GM12878 (cell line): Measurements from ENCODE around the gene MT3. TPM values are rescaled to one million over a fixed set of nuclear protein-coding genes. Genes with fewer than 3 reads are reported as not detected.

Experiments
- ATAC-seq: fragments of 200-7000 bp; cut with Tn5 transposase; 3 replicates; pipeline ENCODE4 v1.9.1; 2020; ENCODE audit warnings: mild to moderate bottlenecking, moderate library complexity
- BruUV-seq: library from RNA; stranded (reverse); fragments of 400-500 nt; replicated peaks from 2 replicates; lab custom pipeline; 2021; lab: Mats Ljungman, UMichigan
- CTCF ChIA-PET: fragments of 300-600 bp; sonication (Branson Sonifier 250); formaldehyde crosslinking; extraction: SDS; loops from one replicate; lab custom pipeline; 2021; ENCODE audit warnings: inconsistent platforms; lab: Yijun Ruan, JAX
- POLR2A ChIA-PET: fragments of 350-600 bp; formaldehyde crosslinking; extraction: SDS; loops from one replicate; lab custom pipeline; 2021; ENCODE audit warnings: inconsistent platforms; lab: Charles Lee
- RAD21 ChIA-PET: fragments of 300-600 bp; sonication (Branson Sonifier 250); formaldehyde crosslinking; loops from one replicate; lab custom pipeline; 2023; ENCODE audit warnings: antibody characterized with exemption; ENCODE audit not compliant: unreplicated experiment; lab: Charles Lee
- SMC1A ChIA-PET: fragments of 300-600 bp; sonication (Branson Sonifier 250); formaldehyde crosslinking; loops from one replicate; lab custom pipeline; 2023; ENCODE audit not compliant: unreplicated experiment, uncharacterized antibody; lab: Charles Lee
- DNase-seq: peaks from one replicate; pipeline ENCODE4 v3.0.0-alpha.2; 2011; ENCODE audit warnings: low read depth, low spot score
- FAIRE-seq: peaks from 3 replicates; lab custom pipeline; 2011; peaks lifted over from hg19 to GRCh38; lab: Jason Lieb, UNC
- H2AFZ ChIP-seq: 2 replicates; pipeline ENCODE4 v1.6.0; 2011; ENCODE audit warnings: low read depth, low read length, control low read depth; ENCODE audit not compliant: control insufficient read depth
- H3K27ac ChIP-seq: 2 replicates; pipeline ENCODE4 v1.5.1; 2011; ENCODE audit warnings: control low read depth; ENCODE audit not compliant: control insufficient read depth, insufficient read depth
- H3K27me3 ChIP-seq, 2 experiments: replicated peaks in 1 of 2; 2 replicates each; pipeline versions ENCODE4 v1.6.0 to v1.6.1; 2011; ENCODE audit warnings: low read length in 1 of 2; ENCODE audit not compliant: control insufficient read depth in 2 of 2, insufficient read depth in 2 of 2
- H3K36me3 ChIP-seq, 2 experiments: 2 replicates each; pipeline ENCODE4 v1.5.1; 2011; ENCODE audit warnings: low read length in 1 of 2; ENCODE audit not compliant: control insufficient read depth in 2 of 2, insufficient read depth in 2 of 2
- H3K4me1 ChIP-seq: 2 replicates; pipeline ENCODE4 v1.6.1; 2011; ENCODE audit warnings: mild to moderate bottlenecking, low read length, moderate library complexity, mixed read lengths; ENCODE audit not compliant: control insufficient read depth, insufficient read depth
- H3K4me2 ChIP-seq: 2 replicates; pipeline ENCODE4 v1.6.0; 2011; ENCODE audit warnings: control low read depth; ENCODE audit not compliant: control insufficient read depth, insufficient read depth
- H3K4me3 ChIP-seq: fragments of 200-600 bp; sonication (generic); 2 replicates; pipeline ENCODE4 v1.5.1; 2016
- H3K79me2 ChIP-seq: 2 replicates; pipeline ENCODE4 v1.6.0; 2011; ENCODE audit warnings: low read length; ENCODE audit not compliant: control insufficient read depth, insufficient read depth
- H3K9ac ChIP-seq: 2 replicates; pipeline ENCODE4 v1.8.0; 2011; ENCODE audit warnings: low read length, control low read depth, mixed read lengths; ENCODE audit not compliant: control insufficient read depth, insufficient read depth
- H3K9me3 ChIP-seq: replicated peaks from 3 replicates; pipeline ENCODE4 v1.5.1; 2011; ENCODE audit warnings: mild to moderate bottlenecking, low read length; ENCODE audit not compliant: control insufficient read depth, insufficient read depth
- H4K20me1 ChIP-seq: 2 replicates; pipeline ENCODE4 v1.6.0; 2011; ENCODE audit not compliant: control insufficient read depth, insufficient read depth
- ELK1 ChIP-seq: IDR thresholded peaks from 2 replicates; pipeline ENCODE4 v1.6.1; 2012; ENCODE audit warnings: low read depth, low read length, improper control_type of control experiment
- HDGF ChIP-seq: fragments of 450-650 bp; IDR thresholded peaks from 2 replicates; pipeline ENCODE4 v1.6.1; 2016; ENCODE audit warnings: antibody characterized with exemption
- STAT3 ChIP-seq: IDR thresholded peaks from 2 replicates; pipeline ENCODE4 v1.6.1; 2011; ENCODE audit warnings: low read depth, low read length, improper control_type of control experiment
- WGBS: methylation state at CpG from one replicate; pipeline ENCODE4 v1.1.6; 2016; ENCODE audit warnings: low lambda C conversion rate; ENCODE audit not compliant: insufficient replicate concordance, insufficient coverage; ENCODE audit errors: missing lambda C conversion rate; 5-methylcytosine and 5-hydroxymethylcytosine counted together
- in situ Hi-C: fragments of 300-500 bp; cut with MboI; formaldehyde crosslinking; loops from 9 replicates; pipeline ENCODE4 v1.14.3; 2018; ENCODE audit warnings: mixed read lengths
- intact Hi-C: fragments of 100-400 bp; cut with micrococcal nuclease; formaldehyde crosslinking; loops from one replicate; pipeline ENCODE4 v1.14.2; 2022; ENCODE audit not compliant: unreplicated experiment
- polyA plus RNA-seq, 11 experiments: library from polyadenylated mRNA; depleted of rRNA in 4 of 11; unstranded in 6 of 11; stranded (reverse) in 5 of 11; fragments of >200 nt; fragmentation: Nextera tagmentation in 4 of 11; fragmentation: Illumina TruSeq in 1 of 11; extraction: Ambion mirVana in 4 of 11; extraction: Trizol in 1 of 11; gene quantifications; 1 replicate in 1 of 11; 2 replicates in 10 of 11; pipeline versions ENCODE4 v1.2.1 to v1.2.3, GENCODE V29; 2011 to 2016; ENCODE audit warnings: inconsistent platforms in 2 of 11, missing spikeins in 2 of 11, low read depth in 1 of 11
- total RNA-seq, 4 experiments: library from RNA; depleted of rRNA in 3 of 4; stranded (reverse); fragments of >200 nt in 3 of 4; fragmentation: Illumina TruSeq in 1 of 4; extraction: Trizol in 1 of 4; gene quantifications; 2 replicates each; pipeline versions ENCODE4 v1.2.1 to v1.2.3, GENCODE V29; 2013 to 2021
- TF ChIP-seq, protein P1 (sequence below): IDR thresholded peaks from 2 replicates; pipeline ENCODE4 v1.6.1; 2012; ENCODE audit warnings: low read depth, low read length, improper control_type of control experiment

The MT3 gene
- total and polyA plus RNA-seq, 10 of the 15 experiments (the other 5 are each of a cell fraction or from before 2014, with no cell fraction given), result 0.41 TPM; not detected in 9

DNA sequence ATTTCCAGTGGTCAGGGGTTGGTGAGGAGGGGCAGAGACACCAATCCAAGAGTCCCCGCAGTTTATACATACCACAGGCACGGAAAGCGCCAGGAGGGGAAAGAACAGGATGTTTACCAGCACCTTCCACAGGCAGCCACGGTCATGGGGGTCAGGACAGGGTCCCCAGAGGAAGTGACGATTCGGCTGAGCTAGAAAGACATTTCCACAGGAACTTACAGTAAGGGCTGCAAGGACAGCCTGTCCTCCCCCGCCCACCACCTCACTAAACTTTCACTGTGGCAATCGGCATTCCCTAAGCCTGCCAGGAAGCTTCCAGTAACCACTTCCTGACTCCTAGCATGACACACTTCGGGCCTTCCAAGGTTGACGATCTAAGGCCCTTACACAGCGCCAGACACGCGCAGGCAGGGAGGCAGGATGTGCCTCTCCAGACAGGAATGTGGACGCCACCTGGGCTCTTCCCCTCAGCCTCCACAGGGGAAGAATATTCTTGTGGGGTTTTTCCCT is 17.8 kb downstream of the MT3 start:
- DNase-seq, result no peak
- H3K27ac ChIP-seq, result no peak overlapping the region

More for the DNA sequence above, 17.8 kb downstream of the MT3 start:
- no peak for ATAC-seq
- in situ Hi-C loops (no loop called here), intact Hi-C loops (no loop called here)
- no peaks in the 10 kb centered on the region for H3K36me3 ChIP-seq
- H3K27me3 ChIP-seq, result no peaks in the 10 kb centered on the region; a peak in 1 of 4 replicates
- H3K79me2 ChIP-seq, result no peaks in the 10 kb centered on the region
- H2AFZ ChIP-seq, result no peak overlapping the region
- H3K4me1 ChIP-seq, result peaks cover 25% of the 10 kb centered on the region
- ChIA-PET POLR2A (no interaction called here), CTCF (interaction anchor here (1.2 to 10.0 kb wide), 2 partner anchors 89 to 95 kb away, joined by 3 to 77 read pairs; no protein-coding TSS in a partner anchor), SMC1A (interaction anchor here (1.0 kb wide), 1 partner anchor 95 kb away, joined by 5 read pairs; no protein-coding TSS in a partner anchor), RAD21 (interaction anchor here (4.9 kb wide), 1 partner anchor 94 kb away, joined by 44 read pairs; no protein-coding TSS in a partner anchor)
- H3K9me3 ChIP-seq, result no peaks in the 10 kb centered on the region
- BruUV-seq, result no TSS peak
- no peak overlapping the region for H3K9ac ChIP-seq
- no peak for FAIRE-seq
- no peak overlapping the region for H3K4me3 ChIP-seq
- no peaks in the 10 kb centered on the region for H4K20me1 ChIP-seq
- 90% methylated on average over 14 of the region's 14 CpGs for WGBS
- no peak for TF ChIP-seq ELK1
- TF ChIP-seq HDGF, result no peak
- no peak for TF ChIP-seq STAT3
- TF ChIP-seq, protein P1, sequence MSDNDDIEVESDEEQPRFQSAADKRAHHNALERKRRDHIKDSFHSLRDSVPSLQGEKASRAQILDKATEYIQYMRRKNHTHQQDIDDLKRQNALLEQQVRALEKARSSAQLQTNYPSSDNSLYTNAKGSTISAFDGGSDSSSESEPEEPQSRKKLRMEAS, result no peak
- TF ChIP-seq, all 136 proteins: peak for 0
- no peak overlapping the region for H3K4me2 ChIP-seq
